Endothelial cell of umbilical vein (primary cell): ENCODE results near the gene BIN2. TPM values are rescaled to one million over a fixed set of nuclear protein-coding genes. Genes with fewer than 3 reads are reported as not detected.

Experiments used
- BruUV-seq: library from RNA; stranded (reverse); fragments of 400-500 nt; replicated peaks from 2 replicates; lab custom pipeline; 2021; lab: Mats Ljungman, UMichigan
- CTCF ChIA-PET: fragments of 300-600, 350-600 bp; sonication (Branson Sonifier 250); formaldehyde crosslinking; loops from one replicate; lab custom pipeline; 2021; ENCODE audit warnings: antibody characterized with exemption, inconsistent platforms; lab: Charles Lee
- POLR2A ChIA-PET: fragments of 300-600, 350-600 bp; sonication (Branson Sonifier 250); formaldehyde crosslinking; loops from one replicate; lab custom pipeline; 2021; ENCODE audit warnings: antibody characterized with exemption, inconsistent platforms; lab: Charles Lee
- DNase-seq: peaks from one replicate; pipeline ENCODE4 v3.0.0-alpha.2; 2011; ENCODE audit warnings: low read depth, low spot score
- FAIRE-seq: peaks from 2 replicates; lab custom pipeline; 2011; peaks lifted over from hg19 to GRCh38; lab: Jason Lieb, UNC
- H2AFZ ChIP-seq: 2 replicates; pipeline ENCODE4 v1.6.0; 2012; ENCODE audit warnings: low read depth, low read length, control low read depth, inconsistent platforms
- H3K27ac ChIP-seq: 2 replicates; pipeline ENCODE4 v1.5.1; 2011; ENCODE audit warnings: low read depth, mild to moderate bottlenecking, control low read depth, low read length, moderate library complexity; ENCODE audit not compliant: insufficient read depth
- H3K27me3 ChIP-seq, 2 experiments: 2 replicates each; pipeline versions ENCODE4 v1.6.0 to v1.6.1; 2011; ENCODE audit warnings: low read length in 2 of 2, mixed read lengths in 1 of 2; ENCODE audit not compliant: control insufficient read depth in 2 of 2, insufficient read depth in 2 of 2
- H3K36me3 ChIP-seq, 2 experiments: 2 replicates in 1 of 2; 3 replicates in 1 of 2; pipeline ENCODE4 v1.5.1; 2011; ENCODE audit warnings: low read length in 2 of 2, mild to moderate bottlenecking in 1 of 2, moderate library complexity in 1 of 2; ENCODE audit not compliant: control insufficient read depth in 2 of 2, insufficient read depth in 2 of 2; ENCODE audit errors: extremely low read depth in 1 of 2
- H3K4me1 ChIP-seq: 3 replicates; pipeline ENCODE4 v1.5.1; 2011; ENCODE audit warnings: mild to moderate bottlenecking, low read length; ENCODE audit not compliant: control insufficient read depth, insufficient read depth; ENCODE audit errors: extremely low read depth
- H3K4me2 ChIP-seq: 2 replicates; pipeline ENCODE4 v1.6.1; 2011; ENCODE audit warnings: low read length, control low read depth, mixed read lengths; ENCODE audit not compliant: insufficient read depth
- H3K4me3 ChIP-seq, 3 experiments: fragments of 200-600 bp in 1 of 3; sonication (generic), shearing (Covaris generic) in 1 of 3; replicated peaks in 1 of 3; 2 replicates each; pipeline ENCODE4 v1.5.1; 2011 to 2016; ENCODE audit warnings: control low read depth in 3 of 3, low read length in 3 of 3, mild to moderate bottlenecking in 2 of 3, inconsistent platforms in 1 of 3, low read depth in 1 of 3, moderate library complexity in 1 of 3; ENCODE audit not compliant: insufficient read depth in 1 of 3
- H3K79me2 ChIP-seq: 2 replicates; pipeline ENCODE4 v1.6.0; 2012; ENCODE audit warnings: low read length, inconsistent platforms; ENCODE audit not compliant: control insufficient read depth, insufficient read depth
- H3K9ac ChIP-seq: replicated peaks from 2 replicates; pipeline ENCODE3; 2011; ENCODE audit warnings: low read length, control low read depth; ENCODE audit not compliant: insufficient read depth; ENCODE audit errors: extremely low read depth
- H3K9me1 ChIP-seq: replicated peaks from 3 replicates; pipeline ENCODE4 v1.6.0; 2011; ENCODE audit warnings: mild to moderate bottlenecking, low read length; ENCODE audit not compliant: control insufficient read depth, insufficient read depth; ENCODE audit errors: extremely low read depth
- H3K9me3 ChIP-seq: replicated peaks from 2 replicates; pipeline ENCODE4 v1.5.1; 2012; ENCODE audit warnings: low read length, inconsistent platforms; ENCODE audit not compliant: control insufficient read depth, insufficient read depth
- H4K20me1 ChIP-seq: replicated peaks from 2 replicates; pipeline ENCODE3; 2011; ENCODE audit warnings: mild to moderate bottlenecking, low read length; ENCODE audit not compliant: control insufficient read depth, insufficient read depth; ENCODE audit errors: extremely low read depth
- EZH2 ChIP-seq: IDR thresholded peaks from 2 replicates; pipeline ENCODE4 v1.6.1; 2012; ENCODE audit warnings: borderline replicate concordance, low read depth, mild to moderate bottlenecking, moderate library complexity, low read length, inconsistent platforms; ENCODE audit not compliant: severe bottlenecking
- FOS ChIP-seq: IDR thresholded peaks from 2 replicates; pipeline ENCODE4 v1.6.1; 2011; ENCODE audit warnings: mild to moderate bottlenecking, low read length, moderate library complexity, borderline replicate concordance; ENCODE audit not compliant: insufficient read depth
- GATA2 ChIP-seq: IDR thresholded peaks from 2 replicates; pipeline ENCODE4 v1.7.0; 2011; ENCODE audit warnings: low read depth, mild to moderate bottlenecking, moderate library complexity, mixed read lengths, low read length; ENCODE audit not compliant: insufficient read length, insufficient read depth
- JUN ChIP-seq: IDR thresholded peaks from 2 replicates; pipeline ENCODE4 v1.6.1; 2011; ENCODE audit warnings: borderline replicate concordance, low read depth; ENCODE audit not compliant: insufficient read length, insufficient read depth
- MYC ChIP-seq: IDR thresholded peaks from one replicate; pipeline ENCODE4 v1.6.1; 2011; ENCODE audit warnings: mild to moderate bottlenecking, low read depth, low read length
- POLR2A ChIP-seq: IDR thresholded peaks from 2 replicates; pipeline ENCODE4 v1.6.1; 2012; ENCODE audit warnings: low read depth, mild to moderate bottlenecking, control low read depth, low read length
- POLR2AphosphoS5 ChIP-seq: IDR thresholded peaks from 2 replicates; pipeline ENCODE4 v1.6.1; 2012; ENCODE audit warnings: low read depth, mild to moderate bottlenecking, control low read depth, low read length, moderate library complexity; ENCODE audit not compliant: insufficient read depth
- dilution Hi-C: fragments of 300-500 bp; cut with MboI; formaldehyde crosslinking; loops from one replicate; pipeline ENCODE4 v1.15.0; 2019; ENCODE audit warnings: low sequenced_read_pairs; ENCODE audit not compliant: extremely low pct_ligation_motif_present
- intact Hi-C: fragments of 100-400 bp; cut with micrococcal nuclease; formaldehyde crosslinking; loops from one replicate; pipeline ENCODE4 v1.10.0; 2022
- polyA plus RNA-seq, 4 experiments: library from polyadenylated mRNA; depleted of rRNA in 3 of 4; stranded (reverse) in 3 of 4; unstranded in 1 of 4; fragments of >200 nt; gene quantifications; 2 replicates each; pipeline versions ENCODE4 v1.2.1 to v1.2.3, GENCODE V29; 2011 to 2012; ENCODE audit warnings: missing spikeins in 1 of 4
- total RNA-seq: library from RNA; stranded (reverse); gene quantifications from 2 replicates; pipeline ENCODE4 v1.2.3, GENCODE V29; 2021
- TF ChIP-seq, protein P1 (sequence below), 2 donors: IDR thresholded peaks; 1 replicate in 1 of 2; 2 replicates in 1 of 2; pipeline ENCODE4 v1.5.1; 2011; ENCODE audit warnings: low read length in 2 of 2, mild to moderate bottlenecking in 2 of 2, moderate library complexity in 2 of 2, control low read depth in 1 of 2, inconsistent platforms in 1 of 2, low read depth in 1 of 2; ENCODE audit not compliant: insufficient read depth in 1 of 2; ENCODE audit errors: extremely low read depth in 1 of 2
- TF ChIP-seq, protein P2 (sequence below): IDR thresholded peaks from 2 replicates; pipeline ENCODE4 v1.6.1; 2011; ENCODE audit not compliant: insufficient read depth, insufficient read length

The BIN2 gene
- total and polyA plus RNA-seq, 2 donors (not counting 3 experiments of a cell fraction or from before 2014, with no cell fraction given): not detected

DNA sequence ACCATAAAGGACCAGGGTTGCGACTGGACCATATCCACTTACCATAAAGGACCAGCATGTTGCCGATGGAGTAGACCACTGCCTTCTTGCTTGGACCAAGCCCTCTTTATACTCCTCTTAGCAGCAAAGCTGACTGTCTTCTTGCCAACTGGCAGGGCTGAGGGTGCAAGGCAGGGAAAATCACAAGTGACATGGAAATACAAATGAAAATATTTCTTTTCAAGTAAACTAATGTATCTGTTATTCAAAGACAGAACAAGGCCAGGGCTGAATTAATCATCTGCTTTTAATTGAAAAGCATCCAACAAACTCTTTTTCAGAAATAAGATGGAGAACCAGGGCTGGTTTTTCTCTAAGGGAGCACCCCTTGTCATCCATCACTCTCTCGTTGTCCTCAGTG is 22.6 kb upstream of the BIN2 start, which contains the start of gene CELA1:
TSS of gene CELA1 (minus strand) at position 99 of the 400 bp plus-strand sequence. CDS start at position 58, 41 bp downstream.
- CTCF ChIA-PET: no interaction called here
- Histone ChIP-seq H3K79me2 (no peaks in the 10 kb centered on the region), H3K9me3 (no peaks in the 10 kb centered on the region), H3K4me1 (no peaks in the 10 kb centered on the region), H3K4me2 (no peak within 1 kb of the TSS), H3K36me3 (no peaks in the 10 kb centered on the region), H3K27ac (no peak within 1 kb of the TSS), H3K9me1 (no peaks in the 10 kb centered on the region), H4K20me1 (no peaks in the 10 kb centered on the region), H2AFZ (no peak within 1 kb of the TSS), H3K9ac (no peak within 1 kb of the TSS), H3K4me3 (no peak within 1 kb of the TSS), H3K27me3 (no peaks in the 10 kb centered on the region)
- FAIRE-seq (no peak), DNase-seq (no peak)
- TF ChIP-seq, protein P1, sequence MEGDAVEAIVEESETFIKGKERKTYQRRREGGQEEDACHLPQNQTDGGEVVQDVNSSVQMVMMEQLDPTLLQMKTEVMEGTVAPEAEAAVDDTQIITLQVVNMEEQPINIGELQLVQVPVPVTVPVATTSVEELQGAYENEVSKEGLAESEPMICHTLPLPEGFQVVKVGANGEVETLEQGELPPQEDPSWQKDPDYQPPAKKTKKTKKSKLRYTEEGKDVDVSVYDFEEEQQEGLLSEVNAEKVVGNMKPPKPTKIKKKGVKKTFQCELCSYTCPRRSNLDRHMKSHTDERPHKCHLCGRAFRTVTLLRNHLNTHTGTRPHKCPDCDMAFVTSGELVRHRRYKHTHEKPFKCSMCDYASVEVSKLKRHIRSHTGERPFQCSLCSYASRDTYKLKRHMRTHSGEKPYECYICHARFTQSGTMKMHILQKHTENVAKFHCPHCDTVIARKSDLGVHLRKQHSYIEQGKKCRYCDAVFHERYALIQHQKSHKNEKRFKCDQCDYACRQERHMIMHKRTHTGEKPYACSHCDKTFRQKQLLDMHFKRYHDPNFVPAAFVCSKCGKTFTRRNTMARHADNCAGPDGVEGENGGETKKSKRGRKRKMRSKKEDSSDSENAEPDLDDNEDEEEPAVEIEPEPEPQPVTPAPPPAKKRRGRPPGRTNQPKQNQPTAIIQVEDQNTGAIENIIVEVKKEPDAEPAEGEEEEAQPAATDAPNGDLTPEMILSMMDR (IDR thresholded peaks at IDR 0.05; ENCODE audit: extremely low read depth in 1 of 2, insufficient read depth in 1 of 2, low read depth in 1 of 2, low read length in 2 of 2): no peak
- TF ChIP-seq GATA2: no peak
- no peak for TF ChIP-seq FOS
- TF ChIP-seq POLR2AphosphoS5: no peak
- no peak for TF ChIP-seq JUN
- TF ChIP-seq POLR2A: no peak
- TF ChIP-seq EZH2: no peak
- TF ChIP-seq, protein P2, sequence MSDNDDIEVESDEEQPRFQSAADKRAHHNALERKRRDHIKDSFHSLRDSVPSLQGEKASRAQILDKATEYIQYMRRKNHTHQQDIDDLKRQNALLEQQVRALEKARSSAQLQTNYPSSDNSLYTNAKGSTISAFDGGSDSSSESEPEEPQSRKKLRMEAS: no peak
- no peak for TF ChIP-seq MYC
- POLR2A ChIA-PET: no interaction called here
- dilution Hi-C loops: no loop called here
- intact Hi-C loops: no loop called here
- no TSS peak for BruUV-seq
